Loucy (cell line): ENCODE data around the gene KYNU.

Source experiments
- CTCF ChIP-seq: fragments of 200-600 bp; sonication (generic); conservative IDR thresholded peaks from 2 replicates; pipeline ENCODE4 v1.5.1; 2014; ENCODE audit warnings: mild to moderate bottlenecking, antibody characterized with exemption, low read length
- EZH2phosphoT487 ChIP-seq: fragments of 200-600 bp; IDR thresholded peaks from 2 replicates; pipeline ENCODE4 v1.6.1; 2018; ENCODE audit warnings: antibody characterized with exemption, mild to moderate bottlenecking, moderate library complexity, borderline replicate concordance

- TF ChIP-seq CTCF (no peak), EZH2phosphoT487 (no peak)
These were observed 116.3 kb downstream of the KYNU start for GRCh38 chr2:142993771-142994170.
